ENCODE data around the gene KIAA1217.

Gene KIAA1217, protein sequence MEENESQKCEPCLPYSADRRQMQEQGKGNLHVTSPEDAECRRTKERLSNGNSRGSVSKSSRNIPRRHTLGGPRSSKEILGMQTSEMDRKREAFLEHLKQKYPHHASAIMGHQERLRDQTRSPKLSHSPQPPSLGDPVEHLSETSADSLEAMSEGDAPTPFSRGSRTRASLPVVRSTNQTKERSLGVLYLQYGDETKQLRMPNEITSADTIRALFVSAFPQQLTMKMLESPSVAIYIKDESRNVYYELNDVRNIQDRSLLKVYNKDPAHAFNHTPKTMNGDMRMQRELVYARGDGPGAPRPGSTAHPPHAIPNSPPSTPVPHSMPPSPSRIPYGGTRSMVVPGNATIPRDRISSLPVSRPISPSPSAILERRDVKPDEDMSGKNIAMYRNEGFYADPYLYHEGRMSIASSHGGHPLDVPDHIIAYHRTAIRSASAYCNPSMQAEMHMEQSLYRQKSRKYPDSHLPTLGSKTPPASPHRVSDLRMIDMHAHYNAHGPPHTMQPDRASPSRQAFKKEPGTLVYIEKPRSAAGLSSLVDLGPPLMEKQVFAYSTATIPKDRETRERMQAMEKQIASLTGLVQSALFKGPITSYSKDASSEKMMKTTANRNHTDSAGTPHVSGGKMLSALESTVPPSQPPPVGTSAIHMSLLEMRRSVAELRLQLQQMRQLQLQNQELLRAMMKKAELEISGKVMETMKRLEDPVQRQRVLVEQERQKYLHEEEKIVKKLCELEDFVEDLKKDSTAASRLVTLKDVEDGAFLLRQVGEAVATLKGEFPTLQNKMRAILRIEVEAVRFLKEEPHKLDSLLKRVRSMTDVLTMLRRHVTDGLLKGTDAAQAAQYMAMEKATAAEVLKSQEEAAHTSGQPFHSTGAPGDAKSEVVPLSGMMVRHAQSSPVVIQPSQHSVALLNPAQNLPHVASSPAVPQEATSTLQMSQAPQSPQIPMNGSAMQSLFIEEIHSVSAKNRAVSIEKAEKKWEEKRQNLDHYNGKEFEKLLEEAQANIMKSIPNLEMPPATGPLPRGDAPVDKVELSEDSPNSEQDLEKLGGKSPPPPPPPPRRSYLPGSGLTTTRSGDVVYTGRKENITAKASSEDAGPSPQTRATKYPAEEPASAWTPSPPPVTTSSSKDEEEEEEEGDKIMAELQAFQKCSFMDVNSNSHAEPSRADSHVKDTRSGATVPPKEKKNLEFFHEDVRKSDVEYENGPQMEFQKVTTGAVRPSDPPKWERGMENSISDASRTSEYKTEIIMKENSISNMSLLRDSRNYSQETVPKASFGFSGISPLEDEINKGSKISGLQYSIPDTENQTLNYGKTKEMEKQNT (N-terminal part only)

GRCh38 chr10:24208661-24209431, at the start of gene KIAA1217:
KIAA1217 (plus strand) TSS chr10:24209138; CDS start chr10:24209194, 56 bp downstream.
- Histone ChIP-seq H3K27ac (ENCODE audit: low read depth, low read length) (no peak within 1 kb of the TSS; the same call in 1 of the 2 replicates), H3K4me1 (ENCODE audit: control insufficient read depth, low read length) (peaks cover 31% of the 10 kb centered on the region), H3K4me2 (ENCODE audit: low read length) (peak within 1 kb of the TSS; percentile 54), H3K27me3 (ENCODE audit: control insufficient read depth, low read length) (peaks cover 25% of the 10 kb centered on the region), H3F3A (ENCODE audit: control insufficient read depth, insufficient read depth) (no peaks in the 10 kb centered on the region), H3K9me3 (ENCODE audit: control insufficient read depth, insufficient read depth, low read length) (no peaks in the 10 kb centered on the region), H3K9me2 (replicated peaks; ENCODE audit: control insufficient read depth, low read length) (no peaks in the 10 kb centered on the region), H4K20me1 (ENCODE audit: control insufficient read depth, insufficient read depth, low read depth, low read length) (no peaks in the 10 kb centered on the region), H3K36me3 (ENCODE audit: control insufficient read depth, low read length) (no peaks in the 10 kb centered on the region), H3K79me2 (ENCODE audit: control insufficient read depth, low read length) (no peaks in the 10 kb centered on the region), H3K4me3 (ENCODE audit: low read length) (peak within 1 kb of the TSS; percentile 53)
- TF ChIP-seq EZH2phosphoT487 (IDR thresholded peaks at IDR 0.05; ENCODE audit: borderline replicate concordance, low read length): peak; percentile 86; the same call in 1 of the 2 replicates
- no peak for TF ChIP-seq CTCF (IDR thresholded peaks at IDR 0.05; ENCODE audit: low read depth, low read length, poor library complexity, severe bottlenecking)

GRCh38 chr10:24162206-24162985, 46.5 kb upstream of the KIAA1217 start:
- Histone ChIP-seq H3K27ac (ENCODE audit: low read depth, low read length) (no peak overlapping the region), H3K27me3 (ENCODE audit: control insufficient read depth, low read length) (no peaks in the 10 kb centered on the region), H4K20me1 (ENCODE audit: control insufficient read depth, insufficient read depth, low read depth, low read length) (no peaks in the 10 kb centered on the region), H3K36me3 (ENCODE audit: control insufficient read depth, low read length) (no peaks in the 10 kb centered on the region), H3K4me2 (ENCODE audit: low read length) (no peak overlapping the region), H3K4me3 (ENCODE audit: low read length) (no peak overlapping the region), H3K4me1 (ENCODE audit: control insufficient read depth, low read length) (no peaks in the 10 kb centered on the region), H3K9me2 (replicated peaks; ENCODE audit: control insufficient read depth, low read length) (no peaks in the 10 kb centered on the region), H3K9me3 (ENCODE audit: control insufficient read depth, insufficient read depth, low read length) (0 out of 2 replicates have a peak, but pooled peaks cover 4% of the 10 kb centered on the region), H3F3A (ENCODE audit: control insufficient read depth, insufficient read depth) (no peaks in the 10 kb centered on the region), H3K79me2 (ENCODE audit: control insufficient read depth, low read length) (no peaks in the 10 kb centered on the region)
- TF ChIP-seq CTCF (IDR thresholded peaks at IDR 0.05; ENCODE audit: low read depth, low read length, poor library complexity, severe bottlenecking) (no peak), EZH2phosphoT487 (IDR thresholded peaks at IDR 0.05; ENCODE audit: borderline replicate concordance, low read length) (no peak)
